Measurements from ENCODE around the gene TMEM92.

Gene TMEM92

DNA sequence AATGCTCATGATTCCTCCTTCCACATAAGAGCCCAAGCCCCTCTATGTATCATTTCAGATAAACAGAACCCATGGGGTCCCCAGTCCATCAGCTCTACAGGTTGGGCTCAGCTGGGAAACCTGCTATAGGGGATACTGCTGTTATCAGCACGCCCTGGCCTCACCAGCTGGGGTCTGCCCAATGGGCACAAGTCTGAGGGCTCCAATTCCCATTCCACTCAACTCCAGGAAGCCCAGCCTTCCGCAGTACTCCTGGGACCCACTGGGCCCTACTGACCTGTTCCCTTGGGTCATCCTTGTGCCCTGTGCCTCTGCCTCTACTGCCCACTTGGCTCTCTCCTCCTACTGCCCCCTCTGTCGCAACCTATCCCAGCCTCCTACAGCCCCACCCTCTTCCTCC lies 55.5 kb downstream of the TMEM92 start:
- DNase-seq = no peak

DNA sequence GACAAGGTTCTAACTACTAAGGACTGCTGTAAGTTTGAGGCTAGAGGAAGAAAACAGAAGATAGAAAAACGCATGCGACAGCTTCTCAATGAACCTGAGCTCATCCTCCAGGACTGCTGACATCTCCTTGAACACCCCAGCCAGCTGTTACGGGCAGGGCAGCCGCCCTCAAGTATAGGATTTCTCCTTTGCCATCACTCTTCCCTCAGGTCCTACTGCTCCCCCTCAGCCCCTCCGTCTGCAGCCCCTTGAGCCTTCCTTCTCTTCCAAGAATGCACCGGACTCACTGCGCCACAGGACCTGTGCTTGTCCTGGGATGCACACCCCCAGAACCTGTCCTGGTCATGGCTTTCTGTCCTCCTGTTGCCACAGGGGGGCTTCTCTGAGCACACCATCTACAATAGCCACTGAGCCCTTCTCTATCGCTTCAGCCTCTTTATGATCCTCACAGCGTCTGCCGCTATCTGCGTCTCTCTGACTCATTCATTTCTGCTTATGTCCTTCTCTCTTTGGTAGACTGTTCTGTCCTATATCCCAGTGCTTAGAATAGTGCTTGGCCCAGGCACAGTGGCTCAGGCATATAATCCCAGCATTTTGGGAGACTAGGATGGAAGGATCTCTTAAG lies 56.0 kb downstream of the TMEM92 start:
- DNase-seq = no peak

Measured in activated CD4-positive, alpha-beta T cell treated with anti-CD3 and anti-CD28 coated beads, Interleukin-2, amount 50 U/mL, for 1 hour (primary cell).